DMS53 (cell line): ENCODE measurements around the gene INTS1.

Experiments used
- DNase-seq: peaks from one replicate; lab custom pipeline; 2025; lab: John Stamatoyannopoulos, UW

Gene INTS1

GRCh38 chr7:1464694-1465093 is 39.5 kb downstream of the INTS1 start:
- no peak for DNase-seq

- no peak for DNase-seq
Measured at GRCh38 chr7:1463676-1464223, 40.4 kb downstream of the INTS1 start.

- no peak for DNase-seq
Measured at GRCh38 chr7:1461646-1462375, 42.4 kb downstream of the INTS1 start.

- DNase-seq, result peak; percentile 54
Measured at GRCh38 chr7:1460821-1461645, 43.2 kb downstream of the INTS1 start.

GRCh38 chr7:1459920-1460820 is 44.0 kb downstream of the INTS1 start:
- DNase-seq, result peak; percentile 53

GRCh38 chr7:1459512-1459892 is 44.7 kb downstream of the INTS1 start:
- DNase-seq, result peak; percentile 99

- peak; percentile 88 for DNase-seq
Measured at GRCh38 chr7:1458683-1459511, 45.3 kb downstream of the INTS1 start, which contains the start of gene MICALL2. Gene MICALL2 (minus strand): TSS chr7:1459470. CDS start chr7:1459326, 144 bp downstream.

- DNase-seq, result peak; percentile 32
Measured at GRCh38 chr7:1457949-1458682, 46.1 kb downstream of the INTS1 start.

GRCh38 chr7:1457059-1457948 is 46.9 kb downstream of the INTS1 start:
- no peak for DNase-seq

GRCh38 chr7:1455955-1456354 is 48.2 kb downstream of the INTS1 start:
- DNase-seq, result no peak

- peak; percentile 98 for DNase-seq
Measured at GRCh38 chr7:1455241-1455939, 48.8 kb downstream of the INTS1 start.

GRCh38 chr7:1454542-1454941 is 49.6 kb downstream of the INTS1 start:
- no peak for DNase-seq

GRCh38 chr7:1452205-1452604 is 52.0 kb downstream of the INTS1 start:
- DNase-seq, result no peak

- DNase-seq, result no peak
Measured at GRCh38 chr7:1450987-1451386, 53.2 kb downstream of the INTS1 start.

- no peak for DNase-seq
Measured at GRCh38 chr7:1450431-1450830, 53.8 kb downstream of the INTS1 start.

- DNase-seq, result no peak
Measured at GRCh38 chr7:1449951-1450350, 54.2 kb downstream of the INTS1 start.

GRCh38 chr7:1449501-1449900 is 54.7 kb downstream of the INTS1 start:
- DNase-seq, result no peak

- no peak for DNase-seq
Measured at GRCh38 chr7:1448958-1449357, 55.2 kb downstream of the INTS1 start.
